ENCODE results near the gene DCC. TPM values are rescaled to one million over a fixed set of nuclear protein-coding genes. Genes with fewer than 3 reads are reported as not detected.

DCC gene
- total and polyA plus RNA-seq, 7 experiments from 2014 or later = not detected

GRCh38 chr18:53541924-53542323, 1201.9 kb downstream of the DCC start:
- Histone ChIP-seq H3K27me3 (ENCODE audit: control insufficient read depth in 2 of 2, insufficient read depth in 2 of 2, low read length in 2 of 2) (no peaks in the 10 kb centered on the region), H3K27ac (ENCODE audit: low read depth, low read length) (no peak overlapping the region), H3K9me3 (ENCODE audit: control insufficient read depth in 2 of 3, low read length in 3 of 3) (no peaks in the 10 kb centered on the region), H3K4me1 (ENCODE audit: control insufficient read depth in 2 of 2, insufficient read depth in 2 of 2, low read length in 2 of 2) (no peaks in the 10 kb centered on the region), H3K4me3 (ENCODE audit: low read length) (no peak overlapping the region), H3K36me3 (ENCODE audit: control insufficient read depth in 2 of 3, insufficient read depth in 3 of 3, low read length in 3 of 3) (no peaks in the 10 kb centered on the region)
- CTCF ChIA-PET = no interaction called here
- Mint-ChIP-seq H3K27me3 (no peaks in the 10 kb centered on the region), H3K9me3 (peaks cover 0 to 17% (median 0%) of the 10 kb centered on the region in 11 donors), H3K27ac (no peak overlapping the region), H3K4me3 (no peak overlapping the region), H3K4me1 (peaks cover 0 to 1% (median 0%) of the 10 kb centered on the region in 7 donors), H3K36me3 (no peaks in the 10 kb centered on the region)
- intact Hi-C loops (cut with micrococcal nuclease) = loop anchor here in 1 of 2 donors (10.0 kb wide), 1 partner anchor 63 kb away; no protein-coding TSS in a partner anchor
- POLR2A ChIA-PET = no interaction called here
- DNase-seq = no peak
- no peak for ATAC-seq

DNA sequence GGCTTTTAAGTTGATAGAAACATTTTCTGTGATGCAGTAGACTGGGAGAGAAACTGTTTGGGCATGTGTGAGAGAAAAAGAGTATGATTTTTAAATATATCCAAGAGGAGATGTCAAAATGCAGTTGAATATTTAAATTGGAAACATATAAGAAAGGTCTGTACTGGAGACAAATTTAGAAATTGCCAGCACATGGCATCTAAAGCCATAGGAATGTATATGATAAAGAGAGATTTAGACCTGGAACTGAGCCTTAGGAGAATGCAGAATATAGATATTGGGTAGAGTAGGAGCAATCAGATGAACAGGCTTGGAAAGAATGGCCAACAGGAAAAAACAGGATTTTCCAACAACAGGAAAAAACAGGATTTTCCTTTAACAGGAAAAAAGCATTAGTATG, 1203.7 kb downstream of the DCC start:
- Mint-ChIP-seq H3K27me3 (no peaks in the 10 kb centered on the region), H3K4me3 (no peak overlapping the region), H3K27ac (no peak overlapping the region), H3K9me3 (peaks cover 0 to 17% (median 0%) of the 10 kb centered on the region in 11 donors), H3K36me3 (no peaks in the 10 kb centered on the region), H3K4me1 (peaks cover 0 to 1% (median 0%) of the 10 kb centered on the region in 7 donors)
- Histone ChIP-seq H3K36me3 (ENCODE audit: control insufficient read depth in 2 of 3, insufficient read depth in 3 of 3, low read length in 3 of 3) (no peaks in the 10 kb centered on the region), H3K9me3 (ENCODE audit: control insufficient read depth in 2 of 3, low read length in 3 of 3) (no peaks in the 10 kb centered on the region), H3K4me3 (ENCODE audit: low read length) (no peak overlapping the region), H3K4me1 (ENCODE audit: control insufficient read depth in 2 of 2, insufficient read depth in 2 of 2, low read length in 2 of 2) (no peaks in the 10 kb centered on the region), H3K27ac (ENCODE audit: low read depth, low read length) (no peak overlapping the region), H3K27me3 (ENCODE audit: control insufficient read depth in 2 of 2, insufficient read depth in 2 of 2, low read length in 2 of 2) (no peaks in the 10 kb centered on the region)
- ATAC-seq (no peak), DNase-seq (no peak)
- ChIA-PET CTCF (no interaction called here), POLR2A (no interaction called here)
- intact Hi-C loops (cut with micrococcal nuclease) = loop anchor here in 1 of 2 donors (10.0 kb wide), 1 partner anchor 61 kb away; no protein-coding TSS in a partner anchor

- H3K9me3 ChIP-seq (ENCODE audit: control insufficient read depth in 2 of 3, low read length in 3 of 3) = no peaks in the 10 kb centered on the region
- no peak overlapping the region for H3K4me3 ChIP-seq (ENCODE audit: low read length)
- no peaks in the 10 kb centered on the region for H3K36me3 Mint-ChIP-seq
- no peaks in the 10 kb centered on the region for H3K27me3 Mint-ChIP-seq
- no peaks in the 10 kb centered on the region for H3K27me3 ChIP-seq (ENCODE audit: control insufficient read depth in 2 of 2, insufficient read depth in 2 of 2, low read length in 2 of 2)
- no peaks in the 10 kb centered on the region for H3K36me3 ChIP-seq (ENCODE audit: control insufficient read depth in 2 of 3, insufficient read depth in 3 of 3, low read length in 3 of 3)
- POLR2A ChIA-PET = no interaction called here
- H3K4me1 Mint-ChIP-seq = peaks cover 0 to 1% (median 0%) of the 10 kb centered on the region in 7 donors
- no peak overlapping the region for H3K4me3 Mint-ChIP-seq
- H3K27ac ChIP-seq (ENCODE audit: low read depth, low read length) = no peak overlapping the region
- intact Hi-C loops (cut with micrococcal nuclease) = loop anchor here in 1 of 2 donors (10.0 kb wide), 1 partner anchor 60 kb away; no protein-coding TSS in a partner anchor
- H3K9me3 Mint-ChIP-seq = peaks cover 0 to 17% (median 0%) of the 10 kb centered on the region in 11 donors
- no peak overlapping the region for H3K27ac Mint-ChIP-seq
- DNase-seq (no peak), ATAC-seq (no peak)
- H3K4me1 ChIP-seq (ENCODE audit: control insufficient read depth in 2 of 2, insufficient read depth in 2 of 2, low read length in 2 of 2) = no peaks in the 10 kb centered on the region
- CTCF ChIA-PET = no interaction called here
These were observed 1204.9 kb downstream of the DCC start for GRCh38 chr18:53544917-53545316.

- Histone ChIP-seq H3K4me3 (ENCODE audit: low read length) (no peak overlapping the region), H3K4me1 (ENCODE audit: control insufficient read depth in 2 of 2, insufficient read depth in 2 of 2, low read length in 2 of 2) (no peaks in the 10 kb centered on the region), H3K9me3 (ENCODE audit: control insufficient read depth in 2 of 3, low read length in 3 of 3) (no peaks in the 10 kb centered on the region), H3K27me3 (ENCODE audit: control insufficient read depth in 2 of 2, insufficient read depth in 2 of 2, low read length in 2 of 2) (no peaks in the 10 kb centered on the region), H3K36me3 (ENCODE audit: control insufficient read depth in 2 of 3, insufficient read depth in 3 of 3, low read length in 3 of 3) (no peaks in the 10 kb centered on the region), H3K27ac (ENCODE audit: low read depth, low read length) (no peak overlapping the region)
- POLR2A ChIA-PET = no interaction called here
- Mint-ChIP-seq H3K27me3 (no peaks in the 10 kb centered on the region), H3K27ac (no peak overlapping the region), H3K36me3 (no peaks in the 10 kb centered on the region), H3K4me1 (no peaks in the 10 kb centered on the region), H3K4me3 (no peak overlapping the region), H3K9me3 (peaks cover 0 to 5% (median 0%) of the 10 kb centered on the region in 11 donors)
- intact Hi-C loops (cut with micrococcal nuclease) = no loop called here
- CTCF ChIA-PET = no interaction called here
- ATAC-seq (no peak), DNase-seq (no peak)
These were observed 1212.0 kb downstream of the DCC start for GRCh38 chr18:53551868-53552426.

DNA sequence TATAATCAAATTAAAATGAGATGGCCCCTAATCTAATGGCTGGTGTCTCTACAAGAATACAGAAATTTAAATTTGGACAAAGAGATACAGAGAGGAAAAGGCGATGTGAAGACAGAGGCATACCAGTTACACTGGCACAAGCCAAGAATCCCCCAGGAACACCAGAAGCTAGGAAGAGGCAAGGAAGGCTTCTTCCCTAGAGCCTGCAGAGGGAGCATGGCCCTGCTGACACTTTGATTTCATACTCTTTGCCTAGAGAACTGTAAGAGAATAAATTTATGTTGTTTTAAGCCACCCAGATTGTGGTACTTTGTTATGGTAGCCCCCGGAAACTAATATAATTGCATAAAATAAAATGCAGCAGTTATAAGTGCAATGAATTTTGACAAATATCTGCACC, 1213.0 kb downstream of the DCC start:
- Histone ChIP-seq H3K36me3 (ENCODE audit: control insufficient read depth in 2 of 3, insufficient read depth in 3 of 3, low read length in 3 of 3) (no peaks in the 10 kb centered on the region), H3K4me1 (ENCODE audit: control insufficient read depth in 2 of 2, insufficient read depth in 2 of 2, low read length in 2 of 2) (no peaks in the 10 kb centered on the region), H3K27me3 (ENCODE audit: control insufficient read depth in 2 of 2, insufficient read depth in 2 of 2, low read length in 2 of 2) (no peaks in the 10 kb centered on the region), H3K9me3 (ENCODE audit: control insufficient read depth in 2 of 3, low read length in 3 of 3) (no peaks in the 10 kb centered on the region), H3K27ac (ENCODE audit: low read depth, low read length) (no peak overlapping the region), H3K4me3 (ENCODE audit: low read length) (no peak overlapping the region)
- CTCF ChIA-PET = no interaction called here
- Mint-ChIP-seq H3K4me1 (no peaks in the 10 kb centered on the region), H3K36me3 (no peaks in the 10 kb centered on the region), H3K4me3 (no peak overlapping the region), H3K27me3 (no peaks in the 10 kb centered on the region), H3K9me3 (peaks cover 0 to 5% (median 0%) of the 10 kb centered on the region in 11 donors), H3K27ac (no peak overlapping the region)
- POLR2A ChIA-PET = no interaction called here
- ATAC-seq (no peak), DNase-seq (no peak)
- intact Hi-C loops (cut with micrococcal nuclease) = no loop called here

DNA sequence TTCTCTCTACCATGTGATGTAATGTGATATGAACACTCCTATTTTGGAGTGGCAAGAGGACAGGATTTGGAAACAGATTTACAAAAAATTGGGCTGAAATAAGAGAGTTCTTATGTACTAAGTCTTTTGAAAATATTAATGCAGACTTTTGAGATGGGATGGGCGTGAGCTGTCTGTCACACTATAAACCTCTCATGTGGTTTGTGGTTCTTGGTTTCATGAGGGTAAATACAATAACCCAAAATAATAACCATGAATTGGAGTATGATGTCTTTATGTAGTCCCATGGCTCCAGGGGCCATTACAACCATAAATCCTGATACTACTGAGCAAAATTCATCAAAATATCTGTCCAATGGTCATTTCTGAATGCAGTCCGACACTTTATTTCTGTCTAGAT, 1216.5 kb downstream of the DCC start:
- Mint-ChIP-seq H3K9me3 (peaks cover 0 to 25% (median 4%) of the 10 kb centered on the region in 11 donors), H3K27me3 (no peaks in the 10 kb centered on the region), H3K4me1 (no peaks in the 10 kb centered on the region), H3K27ac (no peak overlapping the region), H3K4me3 (no peak overlapping the region), H3K36me3 (no peaks in the 10 kb centered on the region)
- no peak overlapping the region for H3K4me3 ChIP-seq (ENCODE audit: low read length)
- ATAC-seq (no peak), DNase-seq (no peak)
- no peaks in the 10 kb centered on the region for H3K4me1 ChIP-seq (ENCODE audit: control insufficient read depth in 2 of 2, insufficient read depth in 2 of 2, low read length in 2 of 2)
- CTCF ChIA-PET = no interaction called here
- POLR2A ChIA-PET = no interaction called here
- intact Hi-C loops (cut with micrococcal nuclease) = no loop called here
- H3K27ac ChIP-seq (ENCODE audit: low read depth, low read length) = no peak overlapping the region
- H3K36me3 ChIP-seq (ENCODE audit: control insufficient read depth in 2 of 3, insufficient read depth in 3 of 3, low read length in 3 of 3) = no peaks in the 10 kb centered on the region
- H3K9me3 ChIP-seq (ENCODE audit: control insufficient read depth in 2 of 3, low read length in 3 of 3) = peaks cover 0 to 5% (median 0%) of the 10 kb centered on the region in 3 experiments
- no peaks in the 10 kb centered on the region for H3K27me3 ChIP-seq (ENCODE audit: control insufficient read depth in 2 of 2, insufficient read depth in 2 of 2, low read length in 2 of 2)

DNA sequence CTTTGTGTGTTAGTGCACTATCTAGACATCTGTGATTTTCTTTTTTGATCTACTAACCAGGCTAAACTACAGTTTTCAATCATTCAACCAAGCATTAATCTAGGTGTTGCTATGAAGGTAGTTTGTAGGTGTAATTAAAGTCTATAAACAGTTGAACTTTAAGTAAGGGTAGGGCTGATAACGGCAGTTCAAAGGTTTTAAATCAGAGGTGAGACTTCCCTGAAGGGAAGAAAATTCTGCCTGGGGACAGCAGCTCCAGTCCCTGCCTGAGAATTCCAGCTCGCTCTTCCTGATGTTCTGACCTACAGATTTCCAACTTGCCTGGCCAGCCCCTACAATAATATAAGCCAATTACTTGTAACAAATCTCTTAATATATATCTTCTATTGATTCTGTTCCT, 1220.5 kb downstream of the DCC start:
- Histone ChIP-seq H3K36me3 (ENCODE audit: control insufficient read depth in 2 of 3, insufficient read depth in 3 of 3, low read length in 3 of 3) (no peaks in the 10 kb centered on the region), H3K27me3 (ENCODE audit: control insufficient read depth in 2 of 2, insufficient read depth in 2 of 2, low read length in 2 of 2) (no peaks in the 10 kb centered on the region), H3K4me3 (ENCODE audit: low read length) (no peak overlapping the region), H3K4me1 (ENCODE audit: control insufficient read depth in 2 of 2, insufficient read depth in 2 of 2, low read length in 2 of 2) (no peaks in the 10 kb centered on the region), H3K27ac (ENCODE audit: low read depth, low read length) (no peak overlapping the region), H3K9me3 (ENCODE audit: control insufficient read depth in 2 of 3, low read length in 3 of 3) (peaks cover 0 to 5% (median 0%) of the 10 kb centered on the region in 3 experiments)
- intact Hi-C loops (cut with micrococcal nuclease) = loop anchor here in 1 of 2 donors (10.0 kb wide), 1 partner anchor 344 kb away; no protein-coding TSS in a partner anchor
- ChIA-PET POLR2A (no interaction called here), CTCF (no interaction called here)
- ATAC-seq (no peak), DNase-seq (no peak)
- H3K9me3 Mint-ChIP-seq = peaks cover 0 to 25% (median 6%) of the 10 kb centered on the region in 11 donors
- H3K4me1 Mint-ChIP-seq = no peaks in the 10 kb centered on the region
- no peaks in the 10 kb centered on the region for H3K36me3 Mint-ChIP-seq
- H3K4me3 Mint-ChIP-seq = no peak overlapping the region
- no peak overlapping the region for H3K27ac Mint-ChIP-seq
- peaks cover 0 to 5% (median 0%) of the 10 kb centered on the region in 5 donors for H3K27me3 Mint-ChIP-seq

All from naive thymus-derived CD4-positive, alpha-beta T cell (primary cell).